Measurements from ENCODE around the gene SLC34A1.

- no peak for TF ChIP-seq EZH2 (IDR thresholded peaks at IDR 0.05; ENCODE audit: low read depth, unreplicated experiment)
- no peak for TF ChIP-seq POLR2AphosphoS5 (IDR thresholded peaks at IDR 0.05; ENCODE audit: low read depth)
- no peak for TF ChIP-seq CTCF (conservative IDR thresholded peaks at IDR 0.05; ENCODE audit: low read depth in 2 of 2)
- no peak for TF ChIP-seq REST (IDR thresholded peaks at IDR 0.05; ENCODE audit: unreplicated experiment)
- no peak for TF ChIP-seq STAT1 (IDR thresholded peaks at IDR 0.05; ENCODE audit: unreplicated experiment)
- TF ChIP-seq EZH2phosphoT487 (IDR thresholded peaks at IDR 0.05; ENCODE audit: unreplicated experiment): no peak
- TF ChIP-seq, protein P1, sequence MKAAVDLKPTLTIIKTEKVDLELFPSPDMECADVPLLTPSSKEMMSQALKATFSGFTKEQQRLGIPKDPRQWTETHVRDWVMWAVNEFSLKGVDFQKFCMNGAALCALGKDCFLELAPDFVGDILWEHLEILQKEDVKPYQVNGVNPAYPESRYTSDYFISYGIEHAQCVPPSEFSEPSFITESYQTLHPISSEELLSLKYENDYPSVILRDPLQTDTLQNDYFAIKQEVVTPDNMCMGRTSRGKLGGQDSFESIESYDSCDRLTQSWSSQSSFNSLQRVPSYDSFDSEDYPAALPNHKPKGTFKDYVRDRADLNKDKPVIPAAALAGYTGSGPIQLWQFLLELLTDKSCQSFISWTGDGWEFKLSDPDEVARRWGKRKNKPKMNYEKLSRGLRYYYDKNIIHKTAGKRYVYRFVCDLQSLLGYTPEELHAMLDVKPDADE (IDR thresholded peaks at IDR 0.05): no peak
- no peak for TF ChIP-seq CREB1 (CRISPR knock-in tag; IDR thresholded peaks at IDR 0.05; ENCODE audit: low read depth)
- TF ChIP-seq ZNF114 (CRISPR knock-in tag; IDR thresholded peaks at IDR 0.05): no peak
- TF ChIP-seq JUNB (IDR thresholded peaks at IDR 0.05; ENCODE audit: unreplicated experiment): no peak
- TF ChIP-seq ZNF331 (CRISPR knock-in tag; IDR thresholded peaks at IDR 0.05; ENCODE audit: low read depth): no peak
- TF ChIP-seq ZNF462 (CRISPR knock-in tag; IDR thresholded peaks at IDR 0.05): no peak
- TF ChIP-seq NANOG (IDR thresholded peaks at IDR 0.05; ENCODE audit: borderline replicate concordance): no peak
Measured at GRCh38 chr5:177358370-177358819, 25.8 kb upstream of the SLC34A1 start.

All from GM23338 (cell line).